ENCODE data around the gene ASCL5.
"Not testable (repeated sequence)": the region's sequence is repeated elsewhere in the genome, so short reads cannot be mapped to it uniquely, and the experiment has no call there.

The ASCL5 gene

GRCh38 chr1:201163707-201164106 is 36.7 kb upstream of the ASCL5 start:
- no peak for DNase-seq (ENCODE audit: low spot score)
- TF ChIP-seq CTCF (IDR thresholded peaks at IDR 0.05; ENCODE audit: extremely low read depth, insufficient read depth, missing control alignments): no peak
- in situ Hi-C loops (cut with MboI; ENCODE audit: low pct_unique_long_range_greater_than_20kb, low sequenced_read_pairs, unreplicated experiment): no loop called here

GRCh38 chr1:201163036-201163435 is 36.1 kb upstream of the ASCL5 start:
- DNase-seq (ENCODE audit: low spot score); in situ Hi-C loops (cut with MboI; ENCODE audit: low pct_unique_long_range_greater_than_20kb, low sequenced_read_pairs, unreplicated experiment): not testable (repeated sequence)

- no peak for TF ChIP-seq CTCF (IDR thresholded peaks at IDR 0.05; ENCODE audit: extremely low read depth, insufficient read depth, missing control alignments)
- no peak for DNase-seq (ENCODE audit: low spot score)
- in situ Hi-C loops (cut with MboI; ENCODE audit: low pct_unique_long_range_greater_than_20kb, low sequenced_read_pairs, unreplicated experiment): no loop called here
Observed at GRCh38 chr1:201157949-201158348, 31.0 kb upstream of the ASCL5 start.

- TF ChIP-seq CTCF (IDR thresholded peaks at IDR 0.05; ENCODE audit: extremely low read depth, insufficient read depth, missing control alignments): no peak
- in situ Hi-C loops (cut with MboI; ENCODE audit: low pct_unique_long_range_greater_than_20kb, low sequenced_read_pairs, unreplicated experiment): no loop called here
- no peak for DNase-seq (ENCODE audit: low spot score)
Observed at GRCh38 chr1:201156819-201157218, 29.8 kb upstream of the ASCL5 start.

- no peak for DNase-seq (ENCODE audit: low spot score)
- TF ChIP-seq CTCF (IDR thresholded peaks at IDR 0.05; ENCODE audit: extremely low read depth, insufficient read depth, missing control alignments): no peak
- in situ Hi-C loops (cut with MboI; ENCODE audit: low pct_unique_long_range_greater_than_20kb, low sequenced_read_pairs, unreplicated experiment): no loop called here
Observed at GRCh38 chr1:201156346-201156745, 29.4 kb upstream of the ASCL5 start.

GRCh38 chr1:201155354-201155753 is 28.4 kb upstream of the ASCL5 start:
- in situ Hi-C loops (cut with MboI; ENCODE audit: low pct_unique_long_range_greater_than_20kb, low sequenced_read_pairs, unreplicated experiment): no loop called here
- DNase-seq (ENCODE audit: low spot score): no peak
- no peak for TF ChIP-seq CTCF (IDR thresholded peaks at IDR 0.05; ENCODE audit: extremely low read depth, insufficient read depth, missing control alignments)

GRCh38 chr1:201154389-201155165 is 27.6 kb upstream of the ASCL5 start, which contains the start of gene TMEM9:
TSS of gene TMEM9 (minus strand) at chr1:201154474. CDS start at chr1:201153923, 551 bp downstream.
- peak; percentile 98 for DNase-seq (ENCODE audit: low spot score)
- no peak for TF ChIP-seq CTCF (IDR thresholded peaks at IDR 0.05; ENCODE audit: extremely low read depth, insufficient read depth, missing control alignments)
- in situ Hi-C loops (cut with MboI; ENCODE audit: low pct_unique_long_range_greater_than_20kb, low sequenced_read_pairs, unreplicated experiment): no loop called here

All from GM13977 (cell line).